IMR-90 (cell line): ENCODE data around the gene ALOX5AP. TPM values are rescaled to one million over a fixed set of nuclear protein-coding genes. Genes with fewer than 3 reads are reported as not detected.

Experiments used
- ATAC-seq: fragments of 200-7000 bp; cut with Tn5 transposase; 2 replicates; pipeline ENCODE4 v1.9.1; 2020; ENCODE audit warnings: low read depth, mild to moderate bottlenecking, moderate library complexity
- BruUV-seq: library from RNA; stranded (reverse); fragments of 400-500 nt; replicated peaks from 2 replicates; lab custom pipeline; 2021; lab: Mats Ljungman, UMichigan
- CTCF ChIA-PET: fragments of 300-600 bp; formaldehyde crosslinking; extraction: SDS; loops from one replicate; lab custom pipeline; 2021; ENCODE audit warnings: antibody characterized with exemption; lab: Yijun Ruan, JAX
- POLR2A ChIA-PET: fragments of 300-600 bp; sonication (Branson Sonifier 250); formaldehyde crosslinking; loops from one replicate; lab custom pipeline; 2022; ENCODE audit warnings: antibody characterized with exemption; ENCODE audit not compliant: unreplicated experiment; lab: Charles Lee
- DNase-seq: peaks from one replicate; pipeline ENCODE4 v3.0.0; 2013
- H2AFZ ChIP-seq: replicated peaks from 2 replicates; pipeline ENCODE3; 2013; ENCODE audit warnings: low read length, mild to moderate bottlenecking; ENCODE audit not compliant: poor library complexity
- H2AK5ac ChIP-seq: 2 replicates; pipeline ENCODE4 v1.6.1; 2013; ENCODE audit warnings: low read depth, low read length, inconsistent platforms
- H2AK9ac ChIP-seq: replicated peaks from 2 replicates; pipeline ENCODE3; 2013; ENCODE audit warnings: mild to moderate bottlenecking, low read depth, low read length, moderate library complexity; ENCODE audit not compliant: poor library complexity
- H2BK120ac ChIP-seq: 2 replicates; pipeline ENCODE4 v1.6.1; 2013; ENCODE audit warnings: low read depth, low read length, inconsistent platforms
- H2BK15ac ChIP-seq: 3 replicates; pipeline ENCODE4 v1.6.1; 2013; ENCODE audit warnings: low read depth, low read length, inconsistent platforms
- H2BK20ac ChIP-seq: 2 replicates; pipeline ENCODE4 v1.6.1; 2013; ENCODE audit warnings: low read depth, mild to moderate bottlenecking, inconsistent platforms, low read length, moderate library complexity
- H2BK5ac ChIP-seq: 2 replicates; pipeline ENCODE4 v1.6.1; 2013; ENCODE audit warnings: mild to moderate bottlenecking, low read depth, low read length, inconsistent platforms; ENCODE audit not compliant: poor library complexity, severe bottlenecking
- H3K14ac ChIP-seq: replicated peaks from 2 replicates; pipeline ENCODE4 v1.6.1; 2013; ENCODE audit warnings: low read depth, low read length, inconsistent platforms
- H3K18ac ChIP-seq: 2 replicates; pipeline ENCODE4 v1.6.1; 2013; ENCODE audit warnings: low read depth, low read length, control low read depth
- H3K23ac ChIP-seq: 2 replicates; pipeline ENCODE4 v1.6.1; 2013; ENCODE audit warnings: low read depth, low read length, inconsistent platforms
- H3K27ac ChIP-seq: 2 replicates; pipeline ENCODE4 v1.5.1; 2013; ENCODE audit warnings: mild to moderate bottlenecking, control low read depth, low read length; ENCODE audit not compliant: insufficient read depth
- H3K27me3 ChIP-seq: 2 replicates; pipeline ENCODE4 v1.6.1; 2013; ENCODE audit warnings: low read length; ENCODE audit not compliant: control insufficient read depth, insufficient read depth
- H3K36me3 ChIP-seq: 2 replicates; pipeline ENCODE4 v1.6.1; 2013; ENCODE audit warnings: low read length, mixed read lengths; ENCODE audit not compliant: control insufficient read depth, insufficient read depth
- H3K4ac ChIP-seq: 2 replicates; pipeline ENCODE4 v1.6.1; 2013; ENCODE audit warnings: low read depth, low read length, inconsistent platforms
- H3K4me1 ChIP-seq: 2 replicates; pipeline ENCODE4 v1.6.1; 2013; ENCODE audit warnings: low read length, mixed read lengths; ENCODE audit not compliant: control insufficient read depth, insufficient read depth
- H3K4me2 ChIP-seq: 2 replicates; pipeline ENCODE4 v1.6.1; 2013; ENCODE audit warnings: low read depth, mild to moderate bottlenecking, control low read depth, low read length, moderate library complexity
- H3K4me3 ChIP-seq: 2 replicates; pipeline ENCODE4 v1.5.1; 2013; ENCODE audit warnings: low read depth, mild to moderate bottlenecking, control low read depth, low read length, moderate library complexity; ENCODE audit not compliant: insufficient read depth
- H3K56ac ChIP-seq: 2 replicates; pipeline ENCODE4 v1.6.1; 2013; ENCODE audit warnings: low read length, inconsistent platforms; ENCODE audit not compliant: insufficient read depth; ENCODE audit errors: extremely low read depth
- H3K79me1 ChIP-seq, 2 experiments: 2 replicates each; pipeline ENCODE4 v1.6.1; 2013; ENCODE audit warnings: low read length in 2 of 2, inconsistent platforms in 1 of 2, low read depth in 1 of 2
- H3K9ac ChIP-seq: 2 replicates; pipeline ENCODE4 v1.6.1; 2013; ENCODE audit warnings: low read depth, low read length, control low read depth
- H3K9me1 ChIP-seq: 2 replicates; pipeline ENCODE4 v1.6.1; 2013; ENCODE audit warnings: low read length, inconsistent platforms; ENCODE audit not compliant: insufficient read depth
- H3K9me3 ChIP-seq: 2 replicates; pipeline ENCODE4 v1.6.1; 2013; ENCODE audit warnings: low read length; ENCODE audit not compliant: control insufficient read depth, insufficient read depth
- H4K20me1 ChIP-seq: 2 replicates; pipeline ENCODE4 v1.6.1; 2013; ENCODE audit warnings: low read length, inconsistent platforms; ENCODE audit not compliant: insufficient read depth
- H4K5ac ChIP-seq: 2 replicates; pipeline ENCODE4 v1.6.1; 2013; ENCODE audit warnings: mild to moderate bottlenecking, low read depth, low read length, control low read depth
- H4K8ac ChIP-seq, 2 experiments: 2 replicates each; pipeline ENCODE4 v1.6.1; 2013; ENCODE audit warnings: low read depth in 2 of 2, low read length in 2 of 2, control low read depth in 1 of 2, inconsistent platforms in 1 of 2
- H4K91ac ChIP-seq: 2 replicates; pipeline ENCODE4 v1.6.1; 2013; ENCODE audit warnings: low read depth, low read length, inconsistent platforms; ENCODE audit not compliant: insufficient read depth
- BHLHE40 ChIP-seq: fragments of 150-350 bp; IDR thresholded peaks from 2 replicates; pipeline ENCODE4 v1.6.1; 2016; ENCODE audit warnings: mild to moderate bottlenecking, low read depth, low read length
- CEBPB ChIP-seq: IDR thresholded peaks from 2 replicates; pipeline ENCODE4 v1.6.1; 2012; ENCODE audit warnings: low read depth, low read length, improper control_type of control experiment
- CHD1 ChIP-seq: IDR thresholded peaks from 2 replicates; pipeline ENCODE4 v1.6.1; 2012; ENCODE audit warnings: low read depth, low read length, improper control_type of control experiment
- FOS ChIP-seq: fragments of 150-350 bp; IDR thresholded peaks from 2 replicates; pipeline ENCODE4 v1.6.1; 2016; ENCODE audit warnings: low read depth, low read length
- MAFK ChIP-seq: IDR thresholded peaks from 2 replicates; pipeline ENCODE4 v1.6.1; 2012; ENCODE audit warnings: low read depth, low read length, improper control_type of control experiment
- MAZ ChIP-seq: IDR thresholded peaks from 2 replicates; pipeline ENCODE4 v1.6.1; 2012; ENCODE audit warnings: low read depth, mild to moderate bottlenecking, low read length, improper control_type of control experiment, moderate library complexity, borderline replicate concordance
- MXI1 ChIP-seq: IDR thresholded peaks from 2 replicates; pipeline ENCODE4 v1.6.1; 2012; ENCODE audit warnings: low read depth, mild to moderate bottlenecking, low read length, moderate library complexity, borderline replicate concordance
- NFE2L2 ChIP-seq: fragments of 150-350 bp; IDR thresholded peaks from 2 replicates; pipeline ENCODE4 v1.6.1; 2016; ENCODE audit warnings: low read depth, mild to moderate bottlenecking, low read length
- POLR2A ChIP-seq: IDR thresholded peaks from 2 replicates; pipeline ENCODE4 v1.6.1; 2012; ENCODE audit warnings: mild to moderate bottlenecking, low read depth, low read length
- RAD21 ChIP-seq: IDR thresholded peaks from 2 replicates; pipeline ENCODE4 v1.6.1; 2012; ENCODE audit warnings: low read length, improper control_type of control experiment
- RFX5 ChIP-seq: IDR thresholded peaks from 2 replicates; pipeline ENCODE4 v1.8.0; 2012; ENCODE audit warnings: low read depth, mild to moderate bottlenecking, low read length, moderate library complexity
- SMC3 ChIP-seq: fragments of 150-350 bp; IDR thresholded peaks from 2 replicates; pipeline ENCODE4 v1.6.1; 2016; ENCODE audit warnings: low read depth, mild to moderate bottlenecking, antibody characterized with exemption, low read length, moderate library complexity
- WGBS, 2 experiments: methylation state at CpG; one replicate each; pipeline versions ENCODE4 v1.1.5 to v1.1.7; 2013; ENCODE audit warnings: missing lambda C conversion rate in 2 of 2; ENCODE audit not compliant: insufficient read length in 1 of 2; ENCODE audit errors: extremely low coverage in 2 of 2; 5-methylcytosine and 5-hydroxymethylcytosine counted together
- dilution Hi-C: fragments of 300-500 bp; cut with HindIII; formaldehyde crosslinking; loops from one replicate; pipeline ENCODE4 v1.14.3; 2018; ENCODE audit warnings: low sequenced_read_pairs; ENCODE audit not compliant: unreplicated experiment
- in situ Hi-C: fragments of 300-500 bp; cut with MboI; formaldehyde crosslinking; loops from 3 replicates; pipeline ENCODE4 v1.14.3; 2019; ENCODE audit warnings: low sequenced_read_pairs, inconsistent platforms, mixed read lengths
- intact Hi-C: fragments of 100-400 bp; cut with micrococcal nuclease; formaldehyde crosslinking; loops from 2 replicates; pipeline ENCODE4 v1.10.0; 2022
- polyA plus RNA-seq, 3 experiments: library from polyadenylated mRNA; depleted of rRNA; stranded (reverse); fragments of >200 nt; gene quantifications; 2 replicates each; pipeline ENCODE4 v1.2.3, GENCODE V29; 2012; ENCODE audit warnings: low replicate concordance in 1 of 3
- total RNA-seq: library from RNA; depleted of rRNA; stranded (reverse); fragments of >200 nt; gene quantifications from 2 replicates; pipeline ENCODE4 v1.2.3, GENCODE V29; 2012
- TF ChIP-seq, protein P1 (sequence below): conservative IDR thresholded peaks from 2 replicates; pipeline ENCODE4 v1.5.1; 2012; ENCODE audit warnings: mild to moderate bottlenecking, low read depth, low read length, improper control_type of control experiment
- TF ChIP-seq, protein P2 (sequence below): fragments of 150-350 bp; IDR thresholded peaks from 2 replicates; pipeline ENCODE4 v1.6.1; 2017; ENCODE audit warnings: mild to moderate bottlenecking, antibody characterized with exemption, low read length, low read depth
- TF ChIP-seq, protein P3 (sequence below): fragments of 150-350 bp; IDR thresholded peaks from 2 replicates; pipeline ENCODE4 v1.6.1; 2016; ENCODE audit warnings: low read depth, mild to moderate bottlenecking, low read length, moderate library complexity, borderline replicate concordance

ALOX5AP gene
- total and polyA plus RNA-seq, 2 of the 4 experiments (the other 2 are of a cell fraction), result 0.62 TPM; not detected in 1

DNA sequence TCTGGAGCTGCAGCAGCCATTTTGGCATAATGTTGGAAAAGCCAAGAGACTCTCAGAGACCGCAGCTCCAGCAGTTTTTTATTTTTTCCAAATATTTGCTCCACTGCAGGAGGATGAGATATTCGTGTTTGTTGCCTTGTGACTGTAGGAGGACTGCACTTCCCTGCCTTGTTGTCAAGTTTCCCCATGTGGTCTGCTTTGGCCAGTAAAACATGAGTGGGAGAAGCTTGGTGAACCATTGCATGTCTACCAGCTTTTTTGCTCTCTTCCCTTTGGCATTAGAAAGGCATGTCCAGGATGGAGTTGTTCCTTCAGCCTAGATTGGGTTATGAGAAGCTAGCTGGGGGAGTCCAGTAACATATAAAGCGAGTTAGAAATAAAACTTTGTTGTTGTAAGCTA lies 47.7 kb upstream of the ALOX5AP start:
- H4K91ac ChIP-seq, result no peak overlapping the region
- H2BK20ac ChIP-seq, result no peak overlapping the region
- intact Hi-C loops (no loop called here), dilution Hi-C loops (no loop called here), in situ Hi-C loops (no loop called here)
- peaks cover 6% of the 10 kb centered on the region; the same call in 1 of the 2 replicates for H3K9me1 ChIP-seq
- no peak for ATAC-seq
- CTCF ChIA-PET, result interaction anchor here (0.6 kb wide), 1 partner anchor 585 kb away, joined by 5 read pairs; no protein-coding TSS in a partner anchor
- H3K4ac ChIP-seq, result no peak overlapping the region
- no peak overlapping the region for H3K27ac ChIP-seq
- H2AFZ ChIP-seq, result no peak overlapping the region
- no peak overlapping the region for H3K56ac ChIP-seq
- TF ChIP-seq CEBPB (no peak), MAZ (no peak), BHLHE40 (no peak), POLR2A (no peak), MAFK (no peak), NFE2L2 (no peak), CHD1 (no peak), FOS (no peak), SMC3 (no peak), MXI1 (no peak), RAD21 (no peak), RFX5 (no peak)
- TF ChIP-seq, protein P1, sequence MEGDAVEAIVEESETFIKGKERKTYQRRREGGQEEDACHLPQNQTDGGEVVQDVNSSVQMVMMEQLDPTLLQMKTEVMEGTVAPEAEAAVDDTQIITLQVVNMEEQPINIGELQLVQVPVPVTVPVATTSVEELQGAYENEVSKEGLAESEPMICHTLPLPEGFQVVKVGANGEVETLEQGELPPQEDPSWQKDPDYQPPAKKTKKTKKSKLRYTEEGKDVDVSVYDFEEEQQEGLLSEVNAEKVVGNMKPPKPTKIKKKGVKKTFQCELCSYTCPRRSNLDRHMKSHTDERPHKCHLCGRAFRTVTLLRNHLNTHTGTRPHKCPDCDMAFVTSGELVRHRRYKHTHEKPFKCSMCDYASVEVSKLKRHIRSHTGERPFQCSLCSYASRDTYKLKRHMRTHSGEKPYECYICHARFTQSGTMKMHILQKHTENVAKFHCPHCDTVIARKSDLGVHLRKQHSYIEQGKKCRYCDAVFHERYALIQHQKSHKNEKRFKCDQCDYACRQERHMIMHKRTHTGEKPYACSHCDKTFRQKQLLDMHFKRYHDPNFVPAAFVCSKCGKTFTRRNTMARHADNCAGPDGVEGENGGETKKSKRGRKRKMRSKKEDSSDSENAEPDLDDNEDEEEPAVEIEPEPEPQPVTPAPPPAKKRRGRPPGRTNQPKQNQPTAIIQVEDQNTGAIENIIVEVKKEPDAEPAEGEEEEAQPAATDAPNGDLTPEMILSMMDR, result no peak
- TF ChIP-seq, protein P2, sequence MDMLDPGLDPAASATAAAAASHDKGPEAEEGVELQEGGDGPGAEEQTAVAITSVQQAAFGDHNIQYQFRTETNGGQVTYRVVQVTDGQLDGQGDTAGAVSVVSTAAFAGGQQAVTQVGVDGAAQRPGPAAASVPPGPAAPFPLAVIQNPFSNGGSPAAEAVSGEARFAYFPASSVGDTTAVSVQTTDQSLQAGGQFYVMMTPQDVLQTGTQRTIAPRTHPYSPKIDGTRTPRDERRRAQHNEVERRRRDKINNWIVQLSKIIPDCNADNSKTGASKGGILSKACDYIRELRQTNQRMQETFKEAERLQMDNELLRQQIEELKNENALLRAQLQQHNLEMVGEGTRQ, result no peak
- TF ChIP-seq, protein P3, sequence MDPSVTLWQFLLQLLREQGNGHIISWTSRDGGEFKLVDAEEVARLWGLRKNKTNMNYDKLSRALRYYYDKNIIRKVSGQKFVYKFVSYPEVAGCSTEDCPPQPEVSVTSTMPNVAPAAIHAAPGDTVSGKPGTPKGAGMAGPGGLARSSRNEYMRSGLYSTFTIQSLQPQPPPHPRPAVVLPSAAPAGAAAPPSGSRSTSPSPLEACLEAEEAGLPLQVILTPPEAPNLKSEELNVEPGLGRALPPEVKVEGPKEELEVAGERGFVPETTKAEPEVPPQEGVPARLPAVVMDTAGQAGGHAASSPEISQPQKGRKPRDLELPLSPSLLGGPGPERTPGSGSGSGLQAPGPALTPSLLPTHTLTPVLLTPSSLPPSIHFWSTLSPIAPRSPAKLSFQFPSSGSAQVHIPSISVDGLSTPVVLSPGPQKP, result no peak
- no peak overlapping the region for H2BK5ac ChIP-seq
- H4K5ac ChIP-seq, result no peak overlapping the region
- H3K23ac ChIP-seq, result no peak overlapping the region
- H4K20me1 ChIP-seq, result no peaks in the 10 kb centered on the region
- no TSS peak for BruUV-seq
- peaks cover 11% of the 10 kb centered on the region for H3K4me1 ChIP-seq
- no peak overlapping the region for H3K18ac ChIP-seq
- no peak overlapping the region for H2BK120ac ChIP-seq
- H3K36me3 ChIP-seq, result no peaks in the 10 kb centered on the region
- no peak overlapping the region for H3K4me2 ChIP-seq
- H2AK5ac ChIP-seq, result peak overlapping the region; percentile 23
- no peak overlapping the region for H2AK9ac ChIP-seq
- H3K79me1 ChIP-seq, result no peaks in the 10 kb centered on the region
- no peak overlapping the region for H3K9ac ChIP-seq
- DNase-seq, result no peak
- no peaks in the 10 kb centered on the region; the same call in 1 of the 2 replicates for H3K9me3 ChIP-seq
- no peak overlapping the region for H3K14ac ChIP-seq
- no peak overlapping the region for H2BK15ac ChIP-seq
- WGBS, 2 experiments, result no CpG with 5 or more reads among the region's 3 CpGs
- H3K27me3 ChIP-seq, result no peaks in the 10 kb centered on the region
- no peak overlapping the region for H3K4me3 ChIP-seq
- no peak overlapping the region for H4K8ac ChIP-seq
- POLR2A ChIA-PET, result no interaction called here
